Stimulated activated CD4-positive, alpha-beta T cell treated with anti-CD3 and anti-CD28 coated beads, TNF-alpha, amount 100 ng/mL, for 4 hours (primary cell): ENCODE measurements around the gene ABCC6.
"Not testable (repeated sequence)": the region's sequence is repeated elsewhere in the genome, so short reads cannot be mapped to it uniquely, and the experiment has no call there.

Experiments
- DNase-seq, 3 experiments: peaks; one replicate each; pipeline ENCODE4 v3.0.0-alpha.2; 2020; ENCODE audit warnings: low read depth in 3 of 3

The ABCC6 gene

DNA sequence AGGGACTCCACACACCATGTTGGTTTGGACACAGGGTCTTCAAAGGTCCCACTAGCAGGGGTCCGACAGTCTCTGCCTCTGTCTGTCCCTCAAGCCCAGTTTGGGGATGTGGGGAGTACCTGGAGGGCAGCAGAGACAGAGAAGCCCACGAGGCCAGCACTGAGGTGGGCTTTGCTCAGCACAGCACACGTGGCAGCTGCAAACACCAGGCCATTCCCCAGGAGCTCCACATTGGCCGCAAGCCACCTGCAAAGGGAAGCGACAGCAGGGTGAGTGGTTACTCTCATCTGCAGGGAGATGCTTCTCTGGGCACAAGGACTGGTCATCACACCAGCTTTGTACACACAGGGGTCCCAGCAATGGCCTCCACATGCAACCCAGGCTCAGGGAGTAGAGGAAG, 62.0 kb downstream of the ABCC6 start:
- DNase-seq, result no peak

GRCh38 chr16:16159662-16160061, 63.6 kb downstream of the ABCC6 start:
- DNase-seq, result no peak

GRCh38 chr16:16158741-16159374, 64.4 kb downstream of the ABCC6 start:
- DNase-seq, result no peak

- no peak for DNase-seq
Measured at GRCh38 chr16:16158082-16158658, 65.1 kb downstream of the ABCC6 start.

- no peak for DNase-seq
Measured at GRCh38 chr16:16157166-16157565, 66.1 kb downstream of the ABCC6 start.

DNA sequence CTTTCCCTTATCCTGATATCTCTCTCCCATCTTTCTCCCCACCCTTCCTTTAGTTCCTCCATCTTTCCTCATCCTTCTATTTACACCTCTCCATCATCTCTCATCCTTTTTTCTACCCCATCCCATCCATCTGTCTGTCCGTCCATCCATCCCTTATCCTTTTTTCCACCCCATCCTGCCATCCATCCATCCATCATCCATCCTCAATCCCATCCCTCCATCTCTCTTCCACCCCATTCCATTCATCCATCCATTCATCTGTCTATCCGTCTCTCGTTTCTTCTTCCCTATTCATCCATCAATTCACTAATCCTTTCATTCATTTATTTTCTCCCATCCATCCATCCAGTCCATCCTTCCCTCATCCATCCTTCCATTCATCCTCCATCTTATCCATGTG, 68.1 kb downstream of the ABCC6 start:
- DNase-seq, result no peak

- DNase-seq, result no peak
Measured at GRCh38 chr16:16154281-16154951, 68.9 kb downstream of the ABCC6 start.

DNA sequence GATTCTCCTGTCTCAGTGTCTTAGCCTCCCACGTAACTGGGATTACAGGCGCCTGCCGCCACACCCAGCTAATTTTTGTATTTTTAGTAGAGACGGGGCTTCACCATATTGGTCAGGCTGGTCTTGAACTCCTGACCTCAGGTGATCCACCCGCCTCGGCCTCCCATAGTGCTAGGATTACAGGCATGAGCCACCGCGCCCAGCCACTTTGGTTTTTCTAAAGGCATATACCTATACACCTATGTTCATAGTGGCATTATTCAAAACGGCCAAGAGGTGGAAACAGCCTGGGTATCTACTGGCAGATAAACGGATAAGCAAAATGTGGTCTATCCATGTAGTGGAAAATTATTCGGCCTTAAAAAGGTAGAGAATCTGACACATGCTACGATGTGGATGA, 70.3 kb downstream of the ABCC6 start:
- DNase-seq, result not testable (repeated sequence)

DNA sequence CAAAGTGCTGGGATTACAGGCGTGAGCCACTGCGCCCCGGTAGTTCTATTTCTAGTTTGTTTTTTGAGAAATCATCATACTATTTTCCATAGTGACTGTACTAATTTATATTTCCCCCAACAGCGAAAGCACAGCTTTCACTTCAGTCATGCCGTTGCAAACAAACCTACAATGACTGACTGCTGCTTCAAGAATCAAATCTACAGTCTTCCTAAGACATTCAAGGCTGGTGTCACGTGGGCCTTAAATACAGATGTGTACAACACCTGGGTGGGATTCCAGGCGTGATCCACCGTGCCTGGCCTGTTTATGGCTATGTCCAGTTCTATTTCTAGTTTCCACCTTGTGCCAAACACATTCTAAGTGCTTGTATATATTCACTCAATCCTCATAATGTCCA, 72.0 kb downstream of the ABCC6 start:
- DNase-seq, result no peak

DNA sequence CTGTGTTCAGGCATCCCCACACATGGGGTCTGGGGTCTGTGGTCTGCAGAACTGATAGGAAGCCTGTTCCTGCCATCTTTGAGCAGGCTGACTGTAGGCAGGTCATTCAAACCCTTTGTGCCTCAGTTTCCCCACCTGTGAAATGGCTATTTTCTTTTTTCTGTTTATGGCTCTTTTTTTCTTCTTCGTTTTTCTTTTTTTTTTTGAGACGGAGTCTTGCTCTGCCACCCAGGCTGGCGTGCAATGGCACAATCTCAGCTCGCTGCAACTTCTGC, 72.5 kb downstream of the ABCC6 start:
- DNase-seq, result no peak

GRCh38 chr16:16150117-16150877, 73.0 kb downstream of the ABCC6 start:
- no peak for DNase-seq

GRCh38 chr16:16149710-16150116, 73.6 kb downstream of the ABCC6 start:
- no peak for DNase-seq

DNA sequence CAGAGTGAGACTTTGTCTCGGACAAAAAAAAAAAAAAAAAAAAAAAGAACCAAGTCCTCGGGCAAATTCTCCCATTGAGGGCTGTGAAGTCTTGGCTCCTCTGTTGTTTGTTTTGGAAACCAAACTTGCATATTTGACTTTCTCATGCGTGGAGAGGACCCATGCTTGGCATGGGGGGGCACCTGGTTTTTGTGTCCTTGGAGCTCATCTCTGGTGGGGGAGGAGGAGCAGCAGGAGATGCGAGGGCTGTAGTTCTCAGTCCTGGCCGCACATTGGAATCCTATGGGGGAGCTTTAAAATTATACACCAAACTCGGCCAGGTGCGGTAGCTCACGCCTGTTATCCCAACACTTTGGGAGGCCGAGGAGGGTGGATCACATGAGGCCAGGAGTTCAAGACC, 74.5 kb downstream of the ABCC6 start:
- no peak for DNase-seq

- DNase-seq, result not testable (repeated sequence)
Measured at GRCh38 chr16:16148000-16148599, 75.2 kb downstream of the ABCC6 start.

DNA sequence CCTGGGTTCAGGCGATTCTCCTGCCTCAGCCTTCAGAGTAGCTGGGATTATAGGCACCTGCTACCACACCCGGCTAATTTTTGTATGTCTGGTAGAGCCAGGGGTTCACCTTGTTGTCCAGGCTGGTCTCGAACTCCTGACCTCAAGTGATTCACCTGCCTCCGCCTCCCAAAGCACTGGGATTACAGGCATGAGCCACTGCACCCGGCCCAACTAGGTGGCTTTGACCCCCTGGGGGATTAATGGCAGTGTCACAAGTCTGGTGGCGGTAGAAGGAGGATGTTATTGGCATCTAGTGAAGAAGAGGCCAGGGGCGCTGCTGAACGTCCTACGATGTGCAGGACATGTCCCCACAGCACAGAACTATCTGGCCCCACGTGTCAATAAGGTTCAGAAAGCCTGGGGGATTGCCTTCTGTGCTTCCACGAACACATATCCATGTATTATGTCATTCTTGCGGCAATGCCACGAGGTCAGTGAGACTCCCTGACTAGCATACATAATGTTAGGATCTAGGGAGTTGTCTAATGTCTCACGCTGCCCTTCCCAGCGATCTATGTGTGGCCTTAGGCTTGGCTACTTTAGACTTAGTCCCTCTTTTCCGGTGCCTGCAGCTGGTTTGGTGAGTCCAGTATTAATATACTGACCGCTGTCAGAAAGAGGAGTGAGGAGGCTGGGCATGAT, 75.8 kb downstream of the ABCC6 start:
- DNase-seq, result no peak

DNA sequence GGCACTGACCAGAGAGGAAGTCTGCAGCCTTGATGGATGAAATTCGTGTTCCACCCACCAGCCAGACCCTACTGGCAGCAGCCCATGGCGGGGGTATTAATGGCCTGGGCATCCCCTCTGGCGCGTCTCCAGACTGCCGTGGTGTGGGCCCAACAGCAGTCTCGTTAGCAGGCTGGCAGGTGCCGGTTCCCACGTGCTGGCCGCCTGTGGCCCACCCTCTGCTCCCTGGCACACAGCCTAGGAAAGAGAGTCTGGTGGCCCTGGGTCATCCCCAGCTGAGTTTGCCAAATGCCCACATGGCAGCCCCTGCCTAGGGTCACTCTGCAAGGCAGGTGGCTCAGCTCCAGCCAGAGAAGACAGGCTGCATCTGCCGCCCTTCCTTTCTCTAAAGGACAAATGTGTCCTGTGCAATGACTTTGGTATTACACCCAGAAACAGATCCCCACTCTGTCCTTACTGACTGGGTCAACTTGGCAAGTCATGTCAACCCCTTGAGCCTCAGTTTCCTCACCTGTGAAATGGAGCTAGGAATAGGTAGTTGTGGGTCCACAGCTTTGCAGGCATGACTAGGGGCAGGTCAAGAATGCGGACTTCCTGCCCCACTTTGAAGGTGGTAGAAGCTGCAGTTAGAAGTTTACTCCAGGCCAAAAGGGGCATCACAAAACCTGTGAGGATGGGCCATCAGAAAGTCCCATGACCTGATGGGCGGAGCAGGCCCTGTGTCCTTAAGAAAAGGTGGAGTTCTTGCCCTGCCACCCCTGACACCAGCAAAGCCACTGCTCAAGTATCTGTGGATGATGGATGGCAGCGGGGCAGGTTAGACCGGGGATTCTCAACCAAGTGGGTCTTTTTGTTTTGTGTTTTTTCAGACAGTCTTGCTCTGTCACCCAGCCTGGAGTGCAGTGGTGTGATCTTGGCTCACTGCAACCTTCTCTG, 76.6 kb downstream of the ABCC6 start:
- DNase-seq, result no peak

DNA sequence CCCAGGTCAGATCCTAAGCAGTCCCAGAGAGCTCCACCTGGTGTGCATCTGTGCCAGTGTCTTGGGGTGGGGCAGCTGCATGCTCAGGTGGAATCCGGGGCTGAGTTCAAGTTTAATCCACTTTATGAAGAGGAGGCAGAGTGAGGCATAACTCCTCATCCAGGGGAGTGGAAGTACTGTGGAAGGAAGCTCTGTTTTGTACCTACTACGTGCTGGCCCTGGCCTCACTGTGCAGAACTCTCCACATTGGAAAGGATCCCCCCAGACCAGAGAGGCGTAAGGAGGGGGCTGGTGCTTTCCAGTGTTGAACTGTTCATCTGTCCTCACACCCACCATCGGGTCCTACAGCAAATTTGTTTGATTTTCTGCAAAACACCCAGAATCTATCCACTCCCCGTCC, 78.0 kb downstream of the ABCC6 start:
- DNase-seq, result no peak

GRCh38 chr16:16144416-16144815, 78.9 kb downstream of the ABCC6 start:
- DNase-seq, result no peak

- DNase-seq, result no peak
Measured at GRCh38 chr16:16143931-16144330, 79.4 kb downstream of the ABCC6 start.

DNA sequence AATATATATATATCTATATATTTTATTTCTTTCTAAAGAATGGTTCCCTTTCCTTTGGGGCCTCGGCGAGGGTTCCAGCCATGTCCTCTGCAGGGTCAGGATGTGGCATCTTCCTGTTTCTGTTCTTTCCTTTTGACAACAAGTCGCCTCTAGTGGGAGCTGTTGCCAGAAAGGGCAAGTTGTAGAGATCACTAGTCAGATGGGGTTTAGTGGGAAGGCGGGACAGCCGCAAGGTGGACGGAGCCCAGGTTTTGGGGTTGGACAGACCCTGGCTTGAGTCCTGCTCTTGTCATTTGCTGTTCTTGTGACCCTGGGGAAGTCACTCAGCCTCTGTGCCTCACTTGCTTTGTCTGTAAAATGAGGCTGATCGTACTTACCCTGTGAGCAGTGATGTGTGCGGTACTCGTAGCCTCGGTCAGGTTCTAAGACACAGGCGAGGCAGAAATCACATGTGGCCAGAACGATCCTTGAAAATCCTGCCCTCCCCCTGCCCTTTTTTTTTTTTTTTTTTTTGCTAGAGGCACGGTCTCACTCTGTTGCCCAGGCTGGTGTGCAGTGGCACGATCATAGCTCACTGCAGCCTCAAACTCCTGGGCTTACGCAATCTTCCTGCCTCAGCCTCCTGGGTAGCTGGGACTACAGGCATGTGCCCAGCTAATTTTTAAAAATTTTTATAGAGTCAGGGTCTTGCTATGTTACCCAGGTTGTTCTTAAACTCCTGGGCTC, 80.1 kb downstream of the ABCC6 start:
- DNase-seq, result no peak
